AG10803 (cell line): ENCODE data around the gene LY6G6D.
A peak's percentile ranks its signal among the peaks of the same experiment; 100 is the strongest.
"Not testable (repeated sequence)": the region's sequence is repeated elsewhere in the genome, so short reads cannot be mapped to it uniquely, and the experiment has no call there.

ENCODE experiments used
- DNase-seq: peaks from one replicate; pipeline ENCODE4 v3.0.0; 2010; ENCODE audit warnings: low read depth
- H3K4me3 ChIP-seq: 2 replicates; pipeline ENCODE4 v1.5.1; 2011; ENCODE audit warnings: mild to moderate bottlenecking, low read length, control low read depth
- TF ChIP-seq, protein P1 (sequence below): conservative IDR thresholded peaks from 2 replicates; pipeline ENCODE4 v1.5.1; 2011; ENCODE audit warnings: mild to moderate bottlenecking, low read length, control low read depth, inconsistent platforms

The LY6G6D gene

DNA sequence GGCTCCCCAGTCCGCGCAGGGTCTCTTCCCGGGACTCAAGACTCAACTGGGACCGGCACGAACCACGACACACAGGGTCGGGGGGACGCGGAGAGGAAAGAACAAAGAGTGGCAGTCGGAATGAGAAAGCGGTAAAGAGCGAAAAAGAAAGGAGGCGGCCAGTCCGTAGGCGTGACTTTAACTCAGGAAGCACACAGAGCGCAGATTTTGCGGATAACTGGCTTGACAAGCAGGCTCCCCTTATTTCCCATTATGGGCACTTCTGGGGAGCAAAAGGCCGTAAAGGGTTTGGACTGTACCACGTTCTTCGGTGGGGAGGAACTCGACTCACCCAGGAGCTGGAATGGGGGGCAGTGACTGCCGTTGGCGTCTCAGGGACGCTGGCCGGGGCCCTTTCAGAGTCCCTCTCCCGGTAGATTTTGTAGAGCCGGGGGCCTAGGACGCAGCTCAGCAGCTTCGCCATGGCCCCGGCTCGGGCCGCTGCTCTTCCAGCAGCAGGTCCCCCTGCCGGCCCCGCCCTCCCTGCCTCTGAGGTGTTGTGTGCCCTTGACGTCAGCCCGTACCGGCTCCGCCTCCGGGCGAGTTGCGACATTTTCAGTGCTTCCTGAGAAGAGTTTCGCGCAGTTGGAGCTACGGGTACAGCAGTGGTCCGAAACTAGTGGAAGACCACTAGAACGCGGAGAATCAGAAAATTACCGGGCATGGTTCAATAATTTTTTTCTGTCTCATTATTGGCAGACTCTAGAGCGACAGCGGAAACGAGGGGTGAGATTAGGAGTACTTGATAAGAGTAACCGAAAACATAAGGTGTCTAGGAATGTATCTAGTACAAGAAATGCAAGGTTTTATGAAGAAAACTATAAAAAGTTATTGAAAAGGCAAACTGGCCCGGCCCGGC, 12.1 kb upstream of the LY6G6D start, which contains the start of gene ABHD16A:
ABHD16A (minus strand) TSS at position 506 of the 898 bp plus-strand sequence; CDS start at position 463, 43 bp downstream.
- peak within 1 kb of the TSS; percentile 93 for H3K4me3 ChIP-seq
- TF ChIP-seq, protein P1, sequence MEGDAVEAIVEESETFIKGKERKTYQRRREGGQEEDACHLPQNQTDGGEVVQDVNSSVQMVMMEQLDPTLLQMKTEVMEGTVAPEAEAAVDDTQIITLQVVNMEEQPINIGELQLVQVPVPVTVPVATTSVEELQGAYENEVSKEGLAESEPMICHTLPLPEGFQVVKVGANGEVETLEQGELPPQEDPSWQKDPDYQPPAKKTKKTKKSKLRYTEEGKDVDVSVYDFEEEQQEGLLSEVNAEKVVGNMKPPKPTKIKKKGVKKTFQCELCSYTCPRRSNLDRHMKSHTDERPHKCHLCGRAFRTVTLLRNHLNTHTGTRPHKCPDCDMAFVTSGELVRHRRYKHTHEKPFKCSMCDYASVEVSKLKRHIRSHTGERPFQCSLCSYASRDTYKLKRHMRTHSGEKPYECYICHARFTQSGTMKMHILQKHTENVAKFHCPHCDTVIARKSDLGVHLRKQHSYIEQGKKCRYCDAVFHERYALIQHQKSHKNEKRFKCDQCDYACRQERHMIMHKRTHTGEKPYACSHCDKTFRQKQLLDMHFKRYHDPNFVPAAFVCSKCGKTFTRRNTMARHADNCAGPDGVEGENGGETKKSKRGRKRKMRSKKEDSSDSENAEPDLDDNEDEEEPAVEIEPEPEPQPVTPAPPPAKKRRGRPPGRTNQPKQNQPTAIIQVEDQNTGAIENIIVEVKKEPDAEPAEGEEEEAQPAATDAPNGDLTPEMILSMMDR, result no peak
- peak; percentile 97 for DNase-seq

DNA sequence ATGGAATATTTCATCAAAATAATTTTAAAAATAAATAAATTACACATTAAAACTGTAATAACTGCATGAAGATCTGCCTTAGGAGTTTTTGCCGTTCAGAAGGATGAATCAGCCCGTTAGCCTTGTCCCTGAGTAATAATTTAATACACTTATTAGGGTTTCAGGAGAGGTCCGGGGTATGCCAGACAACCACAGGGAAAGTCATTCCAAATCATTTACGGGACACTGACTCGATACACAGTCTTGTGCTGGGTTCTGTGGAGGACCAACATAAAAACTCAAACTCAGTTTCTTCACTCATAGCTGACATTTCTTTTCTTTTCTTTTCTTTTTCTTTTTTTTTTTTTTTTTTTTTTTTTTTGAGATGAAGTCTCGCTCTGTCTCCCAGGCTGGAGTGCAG, 9.2 kb upstream of the LY6G6D start:
- DNase-seq, result no peak

DNA sequence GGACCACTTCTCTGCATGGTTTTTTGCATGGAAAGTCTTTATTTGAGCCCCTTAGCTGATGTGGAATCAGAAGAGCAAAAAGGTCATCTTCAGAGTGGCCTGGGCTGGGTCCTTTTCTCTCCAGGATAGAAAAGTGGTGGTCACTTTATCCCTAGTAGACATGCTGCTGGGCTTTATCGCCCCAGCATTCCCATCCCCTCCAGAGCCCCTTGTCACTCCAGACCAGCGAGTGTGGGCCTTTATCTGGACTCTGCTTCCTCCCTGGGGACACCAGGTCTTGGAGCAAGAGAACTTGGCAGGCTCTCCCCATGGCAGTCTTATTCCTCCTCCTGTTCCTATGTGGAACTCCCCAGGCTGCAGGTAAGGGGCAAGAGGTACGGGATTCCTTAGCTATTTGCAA, 8.5 kb upstream of the LY6G6D start, which contains the start of gene LY6G6F:
LY6G6F (plus strand) TSS at position 268 of the 400 bp plus-strand sequence; CDS start at position 309, 41 bp downstream.
- H3K4me3 ChIP-seq, result no peak within 1 kb of the TSS
- DNase-seq, result no peak
- TF ChIP-seq, protein P1, result no peak

More for the DNA sequence above, 9.2 kb upstream of the LY6G6D start:
- H3K4me3 ChIP-seq, result no peak overlapping the region
- TF ChIP-seq, protein P1, result no peak

DNA sequence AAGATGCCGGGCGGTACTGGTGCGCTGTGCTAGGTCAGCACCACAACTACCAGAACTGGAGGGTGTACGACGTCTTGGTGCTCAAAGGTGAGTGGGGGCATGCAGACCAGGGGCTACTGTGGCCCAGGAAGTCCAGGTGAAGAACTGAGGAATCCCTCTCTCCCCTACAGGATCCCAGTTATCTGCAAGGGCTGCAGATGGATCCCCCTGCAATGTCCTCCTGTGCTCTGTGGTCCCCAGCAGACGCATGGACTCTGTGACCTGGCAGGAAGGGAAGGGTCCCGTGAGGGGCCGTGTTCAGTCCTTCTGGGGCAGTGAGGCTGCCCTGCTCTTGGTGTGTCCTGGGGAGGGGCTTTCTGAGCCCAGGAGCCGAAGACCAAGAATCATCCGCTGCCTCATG, 7.4 kb upstream of the LY6G6D start:
- no peak for DNase-seq
- TF ChIP-seq, protein P1, result no peak
- no peak overlapping the region for H3K4me3 ChIP-seq

DNA sequence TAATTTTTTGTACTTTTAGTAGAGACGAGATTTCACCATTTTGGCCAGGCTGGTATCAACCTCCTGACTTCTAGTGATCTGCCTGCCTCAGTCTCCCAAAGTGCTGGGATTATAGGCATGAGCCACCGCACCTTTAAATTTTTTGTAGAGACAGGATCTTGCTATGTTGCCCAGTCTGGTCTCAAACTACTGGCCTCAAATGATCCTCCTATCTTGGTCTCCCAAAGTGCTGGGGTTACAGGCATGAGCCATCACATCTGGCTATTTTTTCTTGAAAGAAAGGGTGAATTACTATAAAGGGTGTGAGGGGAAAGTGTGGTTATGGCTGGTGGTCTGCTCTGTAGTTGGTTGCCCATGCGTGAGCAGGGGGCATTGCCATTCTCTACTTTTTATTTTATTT, 6.9 kb upstream of the LY6G6D start:
- no peak for DNase-seq
- H3K4me3 ChIP-seq, result no peak overlapping the region
- TF ChIP-seq, protein P1, result no peak

DNA sequence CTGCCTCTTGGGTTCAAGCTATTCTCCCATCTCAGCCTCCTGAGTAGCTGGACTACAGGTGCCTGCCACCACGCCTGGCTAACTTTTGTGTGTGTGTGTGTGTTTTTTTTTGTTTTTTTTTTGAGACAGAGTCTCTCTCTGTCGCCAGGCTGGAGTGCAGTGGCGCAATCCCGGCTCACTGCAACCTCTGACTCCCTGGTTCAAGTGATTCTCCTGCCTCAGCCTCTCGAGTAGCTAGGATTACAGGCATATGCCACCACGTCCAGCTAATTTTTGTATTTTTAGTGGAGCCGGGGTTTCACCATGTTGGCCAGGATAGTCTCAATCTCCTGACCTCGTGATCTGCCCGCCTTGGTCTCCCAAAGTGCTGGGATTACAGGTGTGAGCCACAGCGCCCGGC, 6.0 kb upstream of the LY6G6D start:
- not testable (repeated sequence) for DNase-seq, H3K4me3 ChIP-seq

DNA sequence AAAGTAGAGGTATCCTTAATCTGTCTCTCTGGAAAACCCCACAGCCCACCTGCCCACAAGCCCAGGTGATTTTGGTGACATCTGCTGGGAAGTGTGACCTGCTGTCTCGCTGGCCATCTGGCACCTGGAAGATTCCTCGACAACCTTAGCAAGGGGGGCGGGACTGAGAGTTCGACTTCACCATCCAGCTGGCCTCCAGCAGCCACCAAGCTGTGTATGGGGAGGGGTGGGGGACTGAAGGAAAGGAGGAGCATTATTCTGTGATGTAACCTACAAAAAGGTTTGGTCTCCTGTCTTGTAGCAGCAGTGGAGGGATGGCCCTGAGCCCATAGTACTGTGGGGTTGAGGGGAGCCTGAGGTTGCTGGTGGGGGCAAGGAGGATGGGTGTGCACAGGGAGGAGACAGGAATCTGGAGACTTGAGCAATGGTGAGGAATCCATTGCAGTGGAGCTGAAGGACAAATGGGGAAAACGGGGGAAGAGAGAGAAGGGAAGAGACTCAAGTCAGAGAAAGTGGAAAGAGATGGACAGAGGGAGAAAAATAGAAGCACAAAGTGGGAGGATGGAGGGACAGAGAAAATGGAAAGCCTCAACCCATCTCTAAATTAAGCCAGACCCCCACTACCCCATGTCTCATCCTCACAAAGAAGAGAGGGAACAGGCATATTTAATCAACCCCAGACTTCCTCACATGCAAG, 4.5 kb upstream of the LY6G6D start:
- DNase-seq, result no peak
- TF ChIP-seq, protein P1, result no peak
- H3K4me3 ChIP-seq, result no peak overlapping the region
